Trophoblast cell (in vitro differentiated cells and primary cell): Measurements from ENCODE around the gene ZC3H8.

ENCODE experiments used
- DNase-seq, 2 donors: peaks; one replicate each; pipeline ENCODE4 v3.0.0-alpha.2; 2016
- H2AFZ ChIP-seq: 2 replicates; pipeline ENCODE4 v1.6.1; 2013; ENCODE audit warnings: low read length, moderate library complexity, mild to moderate bottlenecking; ENCODE audit not compliant: insufficient read depth, poor library complexity
- H2AK5ac ChIP-seq: 2 replicates; pipeline ENCODE4 v1.6.1; 2013; ENCODE audit warnings: mild to moderate bottlenecking, low read length
- H2BK120ac ChIP-seq: 2 replicates; pipeline ENCODE4 v1.6.1; 2013; ENCODE audit warnings: low read length, mild to moderate bottlenecking, moderate library complexity; ENCODE audit not compliant: insufficient read depth, poor library complexity
- H2BK12ac ChIP-seq: 2 replicates; pipeline ENCODE4 v1.6.1; 2013; ENCODE audit warnings: mild to moderate bottlenecking, low read length, moderate library complexity
- H2BK5ac ChIP-seq: 2 replicates; pipeline ENCODE4 v1.6.1; 2013; ENCODE audit warnings: low read length, low read depth, moderate library complexity, mild to moderate bottlenecking; ENCODE audit not compliant: poor library complexity
- H3K14ac ChIP-seq: 2 replicates; pipeline ENCODE4 v1.6.1; 2013; ENCODE audit warnings: mild to moderate bottlenecking, low read length
- H3K18ac ChIP-seq: 2 replicates; pipeline ENCODE4 v1.6.1; 2013; ENCODE audit warnings: mild to moderate bottlenecking, low read length
- H3K23ac ChIP-seq: 2 replicates; pipeline ENCODE4 v1.6.1; 2013; ENCODE audit warnings: low read length
- H3K27ac ChIP-seq: 2 replicates; pipeline ENCODE4 v1.5.1; 2013; ENCODE audit warnings: low read depth, mild to moderate bottlenecking, inconsistent platforms, low read length, moderate library complexity
- H3K27me3 ChIP-seq: 2 replicates; pipeline ENCODE4 v1.6.1; 2013; ENCODE audit warnings: inconsistent platforms, mild to moderate bottlenecking, low read length, moderate library complexity; ENCODE audit not compliant: insufficient read depth
- H3K36me3 ChIP-seq, 2 experiments: 1 replicate in 1 of 2; 2 replicates in 1 of 2; pipeline ENCODE4 v1.6.1; 2013; ENCODE audit warnings: low read length in 2 of 2, mild to moderate bottlenecking in 2 of 2, moderate library complexity in 1 of 2; ENCODE audit not compliant: insufficient read depth in 2 of 2, control insufficient read depth in 1 of 2
- H3K4ac ChIP-seq: 2 replicates; pipeline ENCODE4 v1.6.1; 2013; ENCODE audit warnings: low read depth, mild to moderate bottlenecking, low read length, moderate library complexity
- H3K4me1 ChIP-seq, 2 experiments: 1 replicate in 1 of 2; 2 replicates in 1 of 2; pipeline ENCODE4 v1.6.1; 2013; ENCODE audit warnings: low read length in 2 of 2, mild to moderate bottlenecking in 2 of 2, moderate library complexity in 1 of 2; ENCODE audit not compliant: insufficient read depth in 2 of 2, control insufficient read depth in 1 of 2
- H3K4me2 ChIP-seq: 2 replicates; pipeline ENCODE4 v1.6.1; 2013; ENCODE audit warnings: inconsistent platforms, mild to moderate bottlenecking, low read length, moderate library complexity
- H3K4me3 ChIP-seq: 2 replicates; pipeline ENCODE4 v1.5.1; 2013; ENCODE audit warnings: mild to moderate bottlenecking, low read depth, low read length, inconsistent platforms
- H3K79me1 ChIP-seq: one replicate; pipeline ENCODE4 v1.6.1; 2013; ENCODE audit warnings: low read length
- H3K79me2 ChIP-seq: 2 replicates; pipeline ENCODE4 v1.6.1; 2013; ENCODE audit warnings: low read length, mild to moderate bottlenecking; ENCODE audit not compliant: control insufficient read depth, insufficient read depth, poor library complexity
- H3K9ac ChIP-seq: 2 replicates; pipeline ENCODE4 v1.6.1; 2013; ENCODE audit warnings: mild to moderate bottlenecking, low read length
- H3K9me3 ChIP-seq: 2 replicates; pipeline ENCODE4 v1.6.1; 2013; ENCODE audit warnings: low read depth, mild to moderate bottlenecking, control low read depth, inconsistent platforms, low read length; ENCODE audit not compliant: insufficient read depth
- H4K12ac ChIP-seq: 2 replicates; pipeline ENCODE4 v1.6.1; 2013; ENCODE audit warnings: low read depth, mild to moderate bottlenecking, low read length, moderate library complexity
- H4K8ac ChIP-seq: 2 replicates; pipeline ENCODE4 v1.6.1; 2013; ENCODE audit warnings: low read depth, mild to moderate bottlenecking, low read length, moderate library complexity
- H4K91ac ChIP-seq: one replicate; pipeline ENCODE4 v1.6.1; 2013; ENCODE audit warnings: low read depth, mild to moderate bottlenecking, low read length, moderate library complexity
- WGBS: extraction: QIAGEN DNeasy Blood & Tissue Kit; methylation state at CpG from one replicate; pipeline ENCODE4 v1.1.7; 2013; ENCODE audit warnings: missing lambda C conversion rate; ENCODE audit not compliant: insufficient read length, insufficient coverage; ENCODE audit errors: extremely low coverage; 5-methylcytosine and 5-hydroxymethylcytosine counted together

Gene ZC3H8

GRCh38 chr2:112272669-112273068, 17.8 kb upstream of the ZC3H8 start:
- Histone ChIP-seq H3K4ac (no peak overlapping the region), H3K18ac (no peak overlapping the region), H3K79me2 (peaks cover 4% of the 10 kb centered on the region), H3K23ac (no peak overlapping the region), H3K4me3 (no peak overlapping the region), H3K36me3 (no peaks in the 10 kb centered on the region), H3K4me2 (no peak overlapping the region), H2BK12ac (no peak overlapping the region), H3K27ac (no peak overlapping the region), H2BK120ac (no peak overlapping the region), H3K4me1 (no peaks in the 10 kb centered on the region), H4K8ac (no peak overlapping the region), H4K12ac (no peak overlapping the region), H2AK5ac (no peak overlapping the region), H3K9ac (no peak overlapping the region), H2AFZ (no peak overlapping the region), H3K27me3 (no peaks in the 10 kb centered on the region), H4K91ac (no peak overlapping the region), H3K9me3 (no peaks in the 10 kb centered on the region), H3K14ac (no peak overlapping the region), H3K79me1 (peaks cover 8% of the 10 kb centered on the region), H2BK5ac (no peak overlapping the region)
- peak; percentile 9 to 72 for DNase-seq
- no CpG with 5 or more reads among the region's 5 CpGs for WGBS

- no peak overlapping the region for H4K12ac ChIP-seq
- no peaks in the 10 kb centered on the region for H3K36me3 ChIP-seq
- H3K27ac ChIP-seq: no peak overlapping the region
- H3K79me1 ChIP-seq: no peaks in the 10 kb centered on the region
- H2BK120ac ChIP-seq: no peak overlapping the region
- H3K9me3 ChIP-seq: no peaks in the 10 kb centered on the region
- no peak overlapping the region for H2AFZ ChIP-seq
- H3K79me2 ChIP-seq: no peaks in the 10 kb centered on the region
- WGBS: no CpG with 5 or more reads among the region's 1 CpG
- H2BK12ac ChIP-seq: no peak overlapping the region
- no peak overlapping the region for H3K4me2 ChIP-seq
- H3K27me3 ChIP-seq: no peaks in the 10 kb centered on the region
- H4K8ac ChIP-seq: no peak overlapping the region
- no peak for DNase-seq
- H3K18ac ChIP-seq: no peak overlapping the region
- H3K23ac ChIP-seq: no peak overlapping the region
- H3K4me1 ChIP-seq: no peaks in the 10 kb centered on the region
- H3K4ac ChIP-seq: no peak overlapping the region
- no peak overlapping the region for H3K4me3 ChIP-seq
- H2AK5ac ChIP-seq: no peak overlapping the region
- no peak overlapping the region for H3K9ac ChIP-seq
- no peak overlapping the region for H2BK5ac ChIP-seq
- no peak overlapping the region for H4K91ac ChIP-seq
- H3K14ac ChIP-seq: no peak overlapping the region
Observed at GRCh38 chr2:112268547-112268946, 13.7 kb upstream of the ZC3H8 start.

GRCh38 chr2:112262876-112263275, 8.0 kb upstream of the ZC3H8 start:
- H4K91ac ChIP-seq: no peak overlapping the region
- no peaks in the 10 kb centered on the region for H3K79me2 ChIP-seq
- no peak overlapping the region for H3K14ac ChIP-seq
- DNase-seq: no peak
- H4K8ac ChIP-seq: no peak overlapping the region
- H2BK5ac ChIP-seq: no peak overlapping the region
- no peaks in the 10 kb centered on the region for H3K4me1 ChIP-seq
- H3K4me2 ChIP-seq: no peak overlapping the region
- no peak overlapping the region for H3K27ac ChIP-seq
- H3K4ac ChIP-seq: no peak overlapping the region
- H3K9me3 ChIP-seq: no peaks in the 10 kb centered on the region
- no peaks in the 10 kb centered on the region for H3K36me3 ChIP-seq
- no peak overlapping the region for H3K4me3 ChIP-seq
- no peak overlapping the region for H3K23ac ChIP-seq
- no peaks in the 10 kb centered on the region for H3K27me3 ChIP-seq
- H2AFZ ChIP-seq: no peak overlapping the region
- no peak overlapping the region for H3K9ac ChIP-seq
- no peak overlapping the region for H3K18ac ChIP-seq
- H2AK5ac ChIP-seq: no peak overlapping the region
- H2BK12ac ChIP-seq: no peak overlapping the region
- no peaks in the 10 kb centered on the region for H3K79me1 ChIP-seq
- no peak overlapping the region for H4K12ac ChIP-seq
- no peak overlapping the region for H2BK120ac ChIP-seq

- Histone ChIP-seq H3K23ac (no peak overlapping the region), H3K27me3 (no peaks in the 10 kb centered on the region), H2AFZ (no peak overlapping the region), H3K4me1 (no peaks in the 10 kb centered on the region), H4K12ac (no peak overlapping the region), H3K36me3 (no peaks in the 10 kb centered on the region), H3K9me3 (no peaks in the 10 kb centered on the region), H3K79me1 (no peaks in the 10 kb centered on the region), H3K4me2 (no peak overlapping the region), H2AK5ac (no peak overlapping the region), H2BK5ac (no peak overlapping the region), H4K91ac (no peak overlapping the region), H3K9ac (no peak overlapping the region), H3K27ac (no peak overlapping the region), H2BK120ac (no peak overlapping the region), H3K4ac (no peak overlapping the region), H3K18ac (no peak overlapping the region), H4K8ac (no peak overlapping the region), H2BK12ac (no peak overlapping the region), H3K79me2 (no peaks in the 10 kb centered on the region), H3K14ac (no peak overlapping the region), H3K4me3 (no peak overlapping the region)
- no CpG with 5 or more reads among the region's 3 CpGs for WGBS
- no peak for DNase-seq
Observed at GRCh38 chr2:112260295-112260625, 5.4 kb upstream of the ZC3H8 start.
